ENCODE data around the gene ETV4. TPM values are rescaled to one million over a fixed set of nuclear protein-coding genes. Genes with fewer than 3 reads are reported as not detected.

The ETV4 gene
- polyA plus RNA-seq, 12 donors = 2.9 to 8.7 (median 4.9) TPM; not detected in 1

- DNase-seq = no peak
Observed at GRCh38 chr17:43573579-43574321, 27.6 kb upstream of the ETV4 start.

GRCh38 chr17:43572368-43572980 lies 26.3 kb upstream of the ETV4 start:
- DNase-seq = no peak

- no peak for DNase-seq
Observed at GRCh38 chr17:43570518-43570928, 24.4 kb upstream of the ETV4 start.

- no peak for DNase-seq
Observed at GRCh38 chr17:43568506-43569082, 22.5 kb upstream of the ETV4 start.

DNA sequence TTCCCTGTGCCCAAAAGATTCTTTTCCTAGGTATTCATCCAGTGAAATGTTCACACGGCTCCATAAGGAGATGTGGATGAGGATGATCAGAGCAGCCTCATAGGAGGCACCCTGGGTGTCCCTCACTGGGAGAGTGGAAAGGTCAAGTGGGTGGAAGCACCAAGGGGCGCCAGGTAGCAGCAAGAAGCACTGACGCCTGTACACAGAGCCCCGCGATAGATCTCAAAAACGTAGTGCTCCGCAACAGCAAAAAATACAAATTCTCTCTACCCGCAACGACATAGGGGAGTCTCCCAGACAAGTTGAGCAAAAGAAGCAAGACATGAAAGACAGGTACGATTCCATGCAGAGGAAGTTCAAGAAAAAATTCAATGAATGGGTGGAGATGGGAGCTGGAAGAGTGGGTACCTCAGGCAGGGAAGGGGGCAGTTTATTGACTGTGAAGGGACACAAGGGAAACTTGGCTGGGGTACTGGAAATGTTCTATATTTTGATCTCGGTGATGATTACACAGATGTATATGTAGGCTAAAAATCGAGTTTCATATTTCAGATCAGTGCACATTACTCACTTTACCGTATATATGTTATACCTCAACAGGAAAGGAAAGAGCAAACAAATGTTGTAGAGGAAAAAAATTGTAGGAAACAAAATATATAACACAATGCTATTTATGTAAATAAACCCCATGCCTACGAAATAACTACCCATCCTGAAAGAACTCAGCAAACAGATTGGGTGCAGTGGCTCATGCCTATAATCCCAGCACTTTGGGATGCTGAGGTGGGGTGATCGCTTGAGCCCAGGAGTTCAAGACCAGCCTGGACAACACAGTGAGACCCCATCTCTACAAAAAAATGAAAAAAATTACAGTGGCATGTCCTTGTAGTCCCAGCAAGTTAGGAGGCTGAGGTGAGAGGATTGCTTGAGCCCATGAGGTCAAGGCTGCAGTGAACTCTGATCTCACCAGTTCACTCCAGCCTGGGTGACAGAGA lies 17.8 kb upstream of the ETV4 start:
- no peak for DNase-seq

DNA sequence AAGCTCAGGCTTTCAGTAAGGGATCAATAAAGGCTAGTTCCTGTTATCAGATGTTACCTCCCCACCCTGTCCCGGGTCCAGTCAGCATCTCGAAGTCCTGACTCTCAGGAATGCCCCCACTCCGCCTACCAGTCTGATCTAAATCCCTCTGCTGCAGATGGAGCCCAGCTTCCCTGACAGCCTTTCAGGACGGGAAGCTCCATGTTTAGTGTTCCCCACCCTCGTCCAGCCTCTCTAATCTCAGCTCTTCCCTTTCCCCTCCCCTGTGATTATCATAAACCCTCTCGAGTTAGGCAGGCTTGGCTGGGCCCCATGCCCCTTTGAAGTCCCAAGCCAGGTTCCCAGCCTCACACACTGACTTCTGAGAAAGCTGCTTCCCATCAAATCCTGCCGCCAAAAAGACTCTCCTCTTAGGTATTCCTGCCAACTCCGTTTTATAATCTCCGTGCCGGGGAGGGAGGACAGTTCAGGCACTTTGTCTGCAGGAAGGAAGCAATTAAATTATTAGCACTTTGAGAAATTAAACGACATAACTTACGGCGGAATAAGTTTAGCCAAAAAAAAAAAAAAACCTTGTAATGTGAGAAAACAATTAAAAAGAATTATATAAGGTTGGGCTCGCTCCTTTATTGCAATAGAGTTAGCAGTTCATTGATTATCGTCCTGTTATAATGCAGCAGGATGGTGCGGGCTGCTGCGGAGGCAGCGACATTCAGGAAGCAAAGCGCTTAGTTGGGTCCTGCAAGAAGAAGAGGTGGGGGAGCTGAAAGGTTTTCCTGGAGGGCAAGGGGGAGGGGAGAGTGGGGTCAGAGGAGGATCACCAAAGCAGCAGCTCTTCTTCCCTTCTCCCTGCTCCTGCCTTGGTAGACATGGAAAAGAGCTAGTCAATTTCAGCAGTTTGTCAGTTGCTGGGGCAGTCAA lies 16.8 kb upstream of the ETV4 start:
- no peak for DNase-seq

GRCh38 chr17:43560461-43561427 lies 14.6 kb upstream of the ETV4 start:
- DNase-seq = no peak

- DNase-seq = no peak
Observed at GRCh38 chr17:43559161-43559816, 13.1 kb upstream of the ETV4 start.

GRCh38 chr17:43558805-43559160 lies 12.6 kb upstream of the ETV4 start:
- no peak for DNase-seq

- no peak for DNase-seq
Observed at GRCh38 chr17:43556292-43556691, 10.2 kb upstream of the ETV4 start.

GRCh38 chr17:43554857-43555256 lies 8.7 kb upstream of the ETV4 start:
- no peak for DNase-seq

- DNase-seq = no peak
Observed at GRCh38 chr17:43553573-43553972, 7.4 kb upstream of the ETV4 start.

- DNase-seq = no peak
Observed at GRCh38 chr17:43552229-43552837, 6.2 kb upstream of the ETV4 start.

GRCh38 chr17:43550754-43551153 lies 4.6 kb upstream of the ETV4 start:
- DNase-seq = no peak

DNA sequence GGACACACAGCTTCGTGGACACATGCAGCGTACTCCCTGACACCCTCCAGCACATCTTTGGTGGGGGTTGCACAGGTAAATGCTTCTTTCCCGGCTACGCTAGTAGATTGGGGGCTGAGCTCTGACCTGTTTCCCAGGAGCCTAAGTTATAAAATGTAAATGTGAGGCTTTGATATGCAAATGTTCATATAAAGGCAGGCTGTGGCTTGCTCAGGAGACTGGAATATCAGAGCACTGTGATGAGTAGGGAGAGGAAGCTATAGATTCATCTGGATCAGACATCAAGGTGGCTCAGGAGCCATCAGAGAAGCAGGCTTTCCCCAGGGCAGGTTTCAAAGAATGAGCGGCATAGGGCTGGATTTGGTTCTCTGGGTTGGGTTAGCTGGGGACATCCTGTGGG lies 3.4 kb upstream of the ETV4 start:
- no peak for DNase-seq

DNA sequence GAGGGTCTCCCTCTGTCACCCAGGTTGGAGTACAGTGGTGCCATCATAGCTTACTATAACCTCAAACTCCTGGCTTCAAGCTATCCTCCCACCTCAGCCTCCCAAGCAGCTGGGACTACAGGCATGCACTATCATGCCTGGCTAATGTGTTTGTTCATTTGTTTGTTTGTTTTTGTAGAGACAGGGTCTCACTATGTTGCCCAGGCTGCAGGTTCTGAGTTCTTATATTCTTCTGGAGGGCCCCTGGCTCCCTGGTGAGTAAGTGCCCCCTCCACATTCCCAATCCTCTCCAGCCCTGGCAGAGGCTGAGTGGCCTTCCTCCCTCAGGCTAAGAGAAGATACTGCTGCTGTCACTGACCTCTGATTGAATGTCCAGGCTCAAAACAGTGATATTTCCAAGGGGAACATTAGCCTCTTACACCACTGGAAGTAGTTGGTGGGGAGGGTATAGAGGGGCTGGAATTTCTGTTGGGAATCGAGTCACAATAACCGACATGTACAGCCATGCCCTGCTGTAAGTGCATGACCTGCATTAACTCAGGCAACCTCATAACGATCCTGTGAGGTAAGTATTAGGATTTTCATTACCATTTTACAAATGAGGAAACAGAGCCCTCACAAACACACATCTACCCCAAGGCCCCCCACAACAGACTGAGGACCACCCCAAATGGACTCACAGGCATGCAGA lies 2.7 kb upstream of the ETV4 start:
- no peak for DNase-seq

GRCh38 chr17:43547659-43548256 lies 1.6 kb upstream of the ETV4 start:
- DNase-seq = no peak

DNA sequence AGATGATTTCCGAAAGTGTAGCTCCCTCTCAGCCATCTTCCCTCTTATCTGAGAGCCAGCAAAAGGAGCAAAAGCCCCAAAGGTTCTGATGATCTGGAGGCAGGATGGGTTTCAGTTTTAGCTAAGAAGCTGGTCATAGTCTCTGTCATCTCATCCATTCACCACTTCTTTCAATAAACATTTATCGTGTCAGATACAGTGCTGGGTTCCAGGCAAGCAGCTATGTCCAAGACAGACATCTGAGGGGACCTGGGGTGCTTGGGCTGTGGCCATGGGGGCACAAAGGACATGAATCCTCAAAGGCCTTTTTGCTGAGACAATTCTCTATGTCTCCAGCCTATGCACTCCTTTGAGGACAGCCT lies 1.0 kb upstream of the ETV4 start:
- DNase-seq = no peak
